ENCODE data around the gene ACAA2.

The ACAA2 gene

GRCh38 chr18:49757513-49758262, 55.6 kb downstream of the ACAA2 start:
- Histone ChIP-seq H3K4me1 (ENCODE audit: insufficient read depth, low read length) (peaks cover 14% of the 10 kb centered on the region; the same call in 1 of the 2 replicates), H3K9me3 (ENCODE audit: control insufficient read depth, insufficient read depth, low read length) (no peaks in the 10 kb centered on the region), H3K9ac (ENCODE audit: low read depth, low read length) (no peak overlapping the region)

GRCh38 chr18:49756671-49757362, 56.5 kb downstream of the ACAA2 start:
- Histone ChIP-seq H3K9ac (ENCODE audit: low read depth, low read length) (no peak overlapping the region), H3K4me1 (ENCODE audit: insufficient read depth, low read length) (peaks cover 14% of the 10 kb centered on the region; the same call in 1 of the 2 replicates), H3K36me3 (ENCODE audit: insufficient read depth, low read length) (no peaks in the 10 kb centered on the region), H3K9me3 (ENCODE audit: control insufficient read depth, insufficient read depth, low read length) (no peaks in the 10 kb centered on the region)

More at GRCh38 chr18:49757513-49758262, 55.6 kb downstream of the ACAA2 start:
- no peaks in the 10 kb centered on the region for H3K36me3 ChIP-seq (ENCODE audit: insufficient read depth, low read length)

- Histone ChIP-seq H3K36me3 (ENCODE audit: insufficient read depth, low read length) (no peaks in the 10 kb centered on the region), H3K9ac (ENCODE audit: low read depth, low read length) (no peak overlapping the region), H3K4me1 (ENCODE audit: insufficient read depth, low read length) (peaks cover 14% of the 10 kb centered on the region; the same call in 1 of the 2 replicates), H3K9me3 (ENCODE audit: control insufficient read depth, insufficient read depth, low read length) (no peaks in the 10 kb centered on the region)
Measured at GRCh38 chr18:49756135-49756534, 57.2 kb downstream of the ACAA2 start.

DNA sequence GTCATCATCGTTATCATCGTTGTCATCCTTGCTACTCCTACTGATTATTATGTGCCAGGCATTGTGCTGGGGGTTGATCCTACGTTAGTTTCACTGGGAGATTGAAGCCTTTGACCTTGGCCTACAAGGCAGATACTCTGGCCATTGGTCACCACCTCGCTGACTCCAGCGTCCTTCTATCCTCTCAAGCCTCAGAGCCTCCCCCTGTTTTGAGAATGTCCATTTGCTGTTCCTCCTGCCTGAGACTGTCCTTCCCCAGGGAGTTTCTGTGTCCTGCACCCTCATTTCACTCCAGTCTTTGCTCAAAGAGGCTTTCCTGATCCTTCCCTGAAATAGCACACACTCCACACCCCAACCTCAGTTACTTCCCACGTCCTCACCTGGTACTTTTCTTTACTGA, 57.8 kb downstream of the ACAA2 start:
- H3K4me1 ChIP-seq (ENCODE audit: insufficient read depth, low read length), result peaks cover 14% of the 10 kb centered on the region; the same call in 1 of the 2 replicates
- no peaks in the 10 kb centered on the region for H3K9me3 ChIP-seq (ENCODE audit: control insufficient read depth, insufficient read depth, low read length)
- no peak overlapping the region for H3K9ac ChIP-seq (ENCODE audit: low read depth, low read length)
- no peaks in the 10 kb centered on the region for H3K36me3 ChIP-seq (ENCODE audit: insufficient read depth, low read length)

DNA sequence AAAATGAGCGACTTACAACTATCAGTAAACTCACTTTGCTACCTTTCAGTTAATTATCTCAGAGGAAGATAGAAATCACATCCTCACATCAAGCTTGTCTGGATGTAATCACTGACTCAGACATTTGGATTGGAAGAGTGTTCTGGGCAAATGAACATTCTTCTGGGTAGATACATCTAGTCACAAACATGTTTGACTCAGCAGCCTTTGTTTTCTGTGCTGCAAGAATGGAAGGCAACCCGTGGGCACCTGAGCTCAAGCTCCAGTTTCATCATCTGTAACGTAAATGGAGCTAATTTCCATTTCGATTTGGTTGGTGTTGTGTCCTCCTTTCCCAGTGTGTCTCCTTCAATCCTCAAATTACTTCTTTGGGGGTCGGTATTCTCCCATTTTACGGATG, 58.5 kb downstream of the ACAA2 start:
- Histone ChIP-seq H3K36me3 (ENCODE audit: insufficient read depth, low read length) (no peaks in the 10 kb centered on the region), H3K9ac (ENCODE audit: low read depth, low read length) (no peak overlapping the region), H3K9me3 (ENCODE audit: control insufficient read depth, insufficient read depth, low read length) (no peaks in the 10 kb centered on the region), H3K4me1 (ENCODE audit: insufficient read depth, low read length) (peaks cover 14% of the 10 kb centered on the region; the same call in 1 of the 2 replicates)

DNA sequence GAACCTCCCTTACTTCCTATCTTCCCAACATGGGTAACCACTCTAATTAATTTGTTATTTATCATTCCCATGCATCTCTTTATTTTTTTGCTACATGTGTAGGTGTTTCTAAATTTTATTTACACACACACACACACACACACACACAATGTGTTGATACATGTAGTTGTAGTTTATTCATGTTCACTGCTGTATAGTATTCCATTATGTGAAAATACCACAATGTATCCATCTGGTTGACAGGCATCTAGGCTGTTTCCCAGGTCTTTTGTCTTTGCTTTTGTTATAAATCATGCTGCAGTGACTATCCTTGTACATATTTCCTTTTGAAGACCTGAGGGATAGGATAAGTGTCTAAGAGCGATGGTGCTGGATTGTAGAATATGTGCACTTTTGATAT, 59.7 kb downstream of the ACAA2 start:
- H3K9ac ChIP-seq (ENCODE audit: low read depth, low read length), result no peak overlapping the region
- H3K9me3 ChIP-seq (ENCODE audit: control insufficient read depth, insufficient read depth, low read length), result no peaks in the 10 kb centered on the region
- peaks cover 5% of the 10 kb centered on the region; the same call in 1 of the 2 replicates for H3K4me1 ChIP-seq (ENCODE audit: insufficient read depth, low read length)
- H3K36me3 ChIP-seq (ENCODE audit: insufficient read depth, low read length), result no peaks in the 10 kb centered on the region

DNA sequence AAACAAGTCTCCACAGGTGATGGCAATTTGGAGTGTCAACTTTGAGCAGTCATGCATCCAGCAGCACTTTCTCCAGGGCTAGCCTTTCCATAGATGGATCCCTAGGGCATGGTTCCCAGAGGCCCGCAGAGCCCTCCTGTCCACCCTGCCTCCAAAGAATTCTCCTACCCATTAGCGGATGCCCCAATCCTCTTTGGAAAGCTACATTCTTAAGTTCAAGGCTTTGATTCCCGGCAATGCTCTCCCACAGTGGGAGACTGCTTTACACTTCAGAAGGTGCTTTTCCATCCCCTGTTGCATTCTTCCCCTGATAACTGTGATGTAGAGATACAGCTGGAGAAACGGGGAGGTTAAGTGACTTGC, 61.3 kb downstream of the ACAA2 start:
- Histone ChIP-seq H3K36me3 (ENCODE audit: insufficient read depth, low read length) (no peaks in the 10 kb centered on the region), H3K9me3 (ENCODE audit: control insufficient read depth, insufficient read depth, low read length) (no peaks in the 10 kb centered on the region), H3K4me1 (ENCODE audit: insufficient read depth, low read length) (no peaks in the 10 kb centered on the region), H3K9ac (ENCODE audit: low read depth, low read length) (no peak overlapping the region)

DNA sequence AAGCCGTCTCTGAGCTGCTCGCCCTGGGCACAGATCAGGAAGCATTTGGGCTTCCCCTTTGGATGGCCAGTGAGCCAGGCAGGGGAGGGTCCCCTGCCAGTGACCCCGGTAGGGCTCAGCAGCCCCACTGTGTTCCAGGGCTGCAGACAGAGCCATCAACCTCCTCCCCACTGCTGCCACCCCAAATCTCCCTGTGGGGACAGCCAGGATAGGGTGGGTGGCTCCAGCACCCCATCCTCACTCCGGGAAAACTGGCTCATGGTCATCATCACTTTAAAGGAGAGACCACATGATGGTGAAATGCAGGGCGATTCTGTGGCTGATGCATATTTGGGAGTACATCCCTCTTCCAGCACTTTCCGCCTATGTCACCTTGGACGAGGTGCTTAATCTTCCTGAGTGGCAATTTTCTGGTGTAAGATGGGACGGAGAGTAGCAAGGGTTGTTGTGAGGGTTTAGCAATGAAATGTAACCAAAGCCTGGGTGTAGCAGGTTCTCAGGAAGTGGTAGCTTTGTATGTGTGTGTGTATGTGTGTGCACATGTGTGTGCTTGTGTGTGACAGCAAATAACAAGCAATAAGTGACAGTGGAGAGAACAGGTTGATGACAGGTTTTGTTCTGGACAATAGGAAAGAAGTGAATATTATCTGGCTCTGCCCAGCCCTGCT, 61.8 kb downstream of the ACAA2 start:
- Histone ChIP-seq H3K4me1 (ENCODE audit: insufficient read depth, low read length) (no peaks in the 10 kb centered on the region), H3K9me3 (ENCODE audit: control insufficient read depth, insufficient read depth, low read length) (no peaks in the 10 kb centered on the region), H3K9ac (ENCODE audit: low read depth, low read length) (no peak overlapping the region), H3K36me3 (ENCODE audit: insufficient read depth, low read length) (no peaks in the 10 kb centered on the region)

DNA sequence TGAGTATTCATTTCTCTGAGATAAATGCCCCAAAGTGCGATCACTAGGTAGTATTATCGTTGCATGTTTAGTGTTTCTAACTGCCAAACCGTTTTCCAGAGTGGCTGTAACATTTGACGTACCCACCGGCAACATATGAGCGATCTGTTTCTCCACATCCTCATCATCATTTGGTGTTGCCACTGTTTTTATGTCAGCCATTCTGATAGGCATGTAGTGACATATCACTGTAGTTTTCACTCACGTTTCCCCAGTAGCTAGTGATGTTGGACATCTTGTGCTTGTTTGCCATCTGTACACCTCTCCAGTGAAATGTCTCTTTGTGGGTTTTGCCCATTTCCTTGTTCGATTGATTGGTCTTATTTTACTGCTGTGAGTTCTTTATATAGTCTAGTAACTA, 63.8 kb downstream of the ACAA2 start:
- H3K9ac ChIP-seq (ENCODE audit: low read depth, low read length), result no peak overlapping the region
- no peaks in the 10 kb centered on the region for H3K36me3 ChIP-seq (ENCODE audit: insufficient read depth, low read length)
- no peaks in the 10 kb centered on the region for H3K4me1 ChIP-seq (ENCODE audit: insufficient read depth, low read length)
- H3K9me3 ChIP-seq (ENCODE audit: control insufficient read depth, insufficient read depth, low read length), result no peaks in the 10 kb centered on the region

DNA sequence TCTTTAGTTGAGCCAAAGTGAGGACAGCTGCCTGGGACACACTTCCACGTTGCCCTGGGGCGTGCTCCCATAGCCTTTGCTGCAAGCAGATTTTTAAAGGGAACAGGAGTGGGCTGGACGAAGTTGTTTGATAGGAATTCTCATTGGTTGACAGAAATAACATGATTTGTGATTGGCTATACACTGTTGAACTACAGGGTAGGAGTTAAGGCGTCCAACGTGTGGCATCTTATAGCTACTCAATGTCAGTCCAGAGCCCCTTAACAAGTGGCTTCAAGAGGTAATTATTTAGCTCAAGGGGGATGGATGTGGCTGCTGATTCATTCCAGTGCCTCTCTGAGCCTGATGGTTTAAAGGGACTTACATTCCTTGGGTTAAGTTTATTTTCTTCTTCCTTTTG, 65.5 kb downstream of the ACAA2 start:
- no peak overlapping the region for H3K9ac ChIP-seq (ENCODE audit: low read depth, low read length)
- no peaks in the 10 kb centered on the region for H3K4me1 ChIP-seq (ENCODE audit: insufficient read depth, low read length)
- no peaks in the 10 kb centered on the region for H3K36me3 ChIP-seq (ENCODE audit: insufficient read depth, low read length)
- H3K9me3 ChIP-seq (ENCODE audit: control insufficient read depth, insufficient read depth, low read length), result no peaks in the 10 kb centered on the region

DNA sequence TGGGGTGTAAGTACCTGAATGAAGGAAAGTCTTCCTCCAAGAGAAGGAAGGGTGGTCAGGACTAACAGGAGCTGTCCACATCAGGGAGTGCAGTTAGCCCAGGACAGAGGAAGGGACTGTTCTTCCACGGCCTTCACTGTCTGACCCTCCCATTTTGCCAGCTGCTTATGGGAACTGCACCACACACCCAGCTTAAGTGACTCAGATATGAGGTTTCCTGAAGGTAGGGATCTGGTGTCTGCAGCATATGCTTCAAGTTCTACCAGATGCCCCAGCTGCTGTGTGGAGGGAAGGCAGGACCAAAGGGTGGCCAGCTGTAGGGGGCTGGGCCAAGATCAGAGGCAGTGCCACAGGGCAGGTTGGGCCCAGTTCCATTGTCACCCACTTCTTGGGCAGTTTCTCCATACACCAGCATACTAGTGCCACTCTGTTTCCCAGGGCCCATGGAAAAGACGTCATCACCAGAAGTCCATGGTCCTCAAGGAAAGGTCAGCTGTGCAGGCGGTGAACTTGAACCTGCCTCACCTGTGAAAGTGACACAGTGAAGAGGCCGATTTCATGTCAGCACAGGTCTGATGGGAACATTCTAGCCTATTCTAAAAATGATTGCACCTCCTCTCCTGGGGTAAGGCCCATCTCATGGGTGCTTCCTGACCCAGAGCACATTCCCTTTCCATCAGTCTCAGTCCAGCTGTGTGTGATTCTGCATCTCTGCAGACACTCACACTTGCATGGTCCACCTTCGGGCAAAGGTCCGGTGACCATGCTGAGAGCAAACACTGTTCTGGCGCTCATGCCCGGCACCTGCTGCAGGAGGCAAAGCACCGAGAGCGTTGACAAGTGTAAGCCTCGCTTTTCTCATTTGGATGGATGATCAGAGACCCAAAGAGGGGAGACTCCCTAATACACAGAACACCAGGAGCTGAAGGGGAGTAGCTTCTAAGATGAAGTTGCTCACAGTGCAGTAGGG, 68.0 kb downstream of the ACAA2 start:
- H3K9me3 ChIP-seq (ENCODE audit: control insufficient read depth, insufficient read depth, low read length), result no peaks in the 10 kb centered on the region
- H3K9ac ChIP-seq (ENCODE audit: low read depth, low read length), result no peak overlapping the region
- H3K36me3 ChIP-seq (ENCODE audit: insufficient read depth, low read length), result no peaks in the 10 kb centered on the region
- no peaks in the 10 kb centered on the region for H3K4me1 ChIP-seq (ENCODE audit: insufficient read depth, low read length)

DNA sequence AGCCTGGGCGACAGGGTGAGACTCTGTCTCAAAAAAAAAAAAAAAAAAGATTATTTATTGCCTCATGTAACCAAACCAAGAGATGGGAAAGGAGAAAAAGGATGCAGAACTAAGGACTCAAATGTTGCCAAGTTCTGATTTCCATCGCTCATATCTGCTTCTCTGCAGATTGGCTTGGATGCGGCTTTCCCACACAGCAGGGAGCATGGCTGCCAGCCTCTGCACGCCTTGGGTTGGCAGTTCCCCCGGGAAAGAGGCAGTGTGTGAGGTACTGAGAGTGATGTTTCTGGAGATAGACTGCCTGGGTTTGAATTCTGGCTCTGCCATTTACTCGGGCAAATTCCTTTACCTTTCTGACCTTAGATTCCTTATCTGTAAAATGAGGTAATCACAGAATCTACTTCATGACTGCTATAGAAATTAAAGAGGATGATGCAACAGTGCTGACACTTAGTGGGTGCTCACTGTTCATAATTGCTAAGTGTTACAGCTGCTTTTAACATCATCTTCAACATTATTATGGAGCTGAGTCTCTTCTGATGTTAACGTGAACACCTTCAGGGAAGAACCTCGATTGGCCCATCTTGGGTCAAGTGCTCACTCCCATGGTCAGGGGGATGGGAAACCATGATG, 68.8 kb downstream of the ACAA2 start:
- Histone ChIP-seq H3K9ac (ENCODE audit: low read depth, low read length) (no peak overlapping the region), H3K9me3 (ENCODE audit: control insufficient read depth, insufficient read depth, low read length) (no peaks in the 10 kb centered on the region), H3K4me1 (ENCODE audit: insufficient read depth, low read length) (no peaks in the 10 kb centered on the region), H3K36me3 (ENCODE audit: insufficient read depth, low read length) (no peaks in the 10 kb centered on the region)

DNA sequence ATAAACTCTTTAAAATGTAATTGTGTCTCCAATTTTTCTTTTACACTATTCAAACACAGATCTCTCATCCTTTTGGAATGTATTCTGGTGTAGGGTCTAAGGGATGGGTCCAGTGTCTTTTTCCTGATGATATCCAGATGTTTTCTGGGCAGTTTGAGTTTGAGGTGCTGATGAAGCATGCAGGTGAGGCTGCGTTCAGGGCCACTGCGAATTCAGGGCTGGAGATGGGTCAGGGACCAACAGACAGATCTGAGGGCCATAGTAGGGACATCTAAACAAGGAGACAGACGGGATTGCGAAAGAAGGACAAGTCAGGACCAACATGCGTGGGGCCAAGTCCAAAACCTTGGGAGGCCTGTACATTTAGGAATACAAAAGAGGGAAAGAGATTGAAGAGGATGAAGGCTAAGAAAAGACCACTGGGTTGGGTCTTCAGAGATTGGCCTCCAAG, 70.2 kb downstream of the ACAA2 start:
- Histone ChIP-seq H3K36me3 (ENCODE audit: insufficient read depth, low read length) (no peaks in the 10 kb centered on the region), H3K9ac (ENCODE audit: low read depth, low read length) (no peak overlapping the region), H3K4me1 (ENCODE audit: insufficient read depth, low read length) (no peaks in the 10 kb centered on the region), H3K9me3 (ENCODE audit: control insufficient read depth, insufficient read depth, low read length) (no peaks in the 10 kb centered on the region)
